Gastrocnemius medialis (tissue), 4 donors: ENCODE measurements around the gene TSPAN7.

ENCODE experiments used
- CTCF ChIP-seq, 5 experiments: fragments of 450-650 bp in 3 of 5; fragments of 200-600 bp in 2 of 5; sonication (generic) in 2 of 5; IDR thresholded peaks in 4 of 5; conservative IDR thresholded peaks in 1 of 5; 1 replicate in 4 of 5; 2 replicates in 1 of 5; pipeline ENCODE4 v1.5.1; 2016 to 2019; ENCODE audit warnings: antibody characterized with exemption in 5 of 5, mild to moderate bottlenecking in 3 of 5, moderate library complexity in 3 of 5
- POLR2A ChIP-seq, 2 donors: fragments of 450-650 bp; IDR thresholded peaks; one replicate each; pipeline ENCODE4 v1.6.1; 2017; ENCODE audit warnings: antibody characterized with exemption in 2 of 2, mild to moderate bottlenecking in 2 of 2, moderate library complexity in 2 of 2

GRCh38 chrX:38614485-38614884 is 53.1 kb downstream of the TSPAN7 start:
- TF ChIP-seq CTCF (IDR thresholded peaks at IDR 0.05 in 4 of 5, conservative IDR thresholded peaks at IDR 0.05 in 1 of 5) (no peak), POLR2A (IDR thresholded peaks at IDR 0.05) (no peak)
